ENCODE data around the gene GNG12. TPM values are rescaled to one million over a fixed set of nuclear protein-coding genes. Genes with fewer than 3 reads are reported as not detected.
"Not testable (repeated sequence)": the region's sequence is repeated elsewhere in the genome, so short reads cannot be mapped to it uniquely, and the experiment has no call there.

Gene GNG12
- total RNA-seq, 1 donor from 2014 or later, result 0.08 TPM

- no peak for DNase-seq (ENCODE audit: low spot score)
Observed at GRCh38 chr1:67679691-67680090, 153.6 kb downstream of the GNG12 start.

GRCh38 chr1:67677930-67678329 lies 155.3 kb downstream of the GNG12 start:
- DNase-seq (ENCODE audit: low spot score), result no peak
- Mint-ChIP-seq H3K27me3 (ENCODE audit: insufficient read depth) (peaks cover 5% of the 10 kb centered on the region), H3K4me3 (no peak overlapping the region), H3K9me3 (no peaks in the 10 kb centered on the region), H3K36me3 (ENCODE audit: low read depth) (peaks cover 4% of the 10 kb centered on the region), H3K27ac (no peak overlapping the region), H3K4me1 (ENCODE audit: low read depth) (peaks cover 32% of the 10 kb centered on the region)
- intact Hi-C loops (cut with micrococcal nuclease), result no loop called here

More at GRCh38 chr1:67679691-67680090, 153.6 kb downstream of the GNG12 start:
- Mint-ChIP-seq H3K27me3 (ENCODE audit: insufficient read depth) (no peaks in the 10 kb centered on the region), H3K4me1 (ENCODE audit: low read depth) (peaks cover 35% of the 10 kb centered on the region), H3K9me3 (no peaks in the 10 kb centered on the region), H3K27ac (no peak overlapping the region), H3K4me3 (no peak overlapping the region), H3K36me3 (ENCODE audit: low read depth) (peaks cover 2% of the 10 kb centered on the region)
- intact Hi-C loops (cut with micrococcal nuclease), result loop anchor here (5.0 to 10.0 kb wide), 5 partner anchors 905 to 1867 kb away; no protein-coding TSS in a partner anchor

GRCh38 chr1:67677408-67677807 lies 155.9 kb downstream of the GNG12 start:
- peaks cover 27% of the 10 kb centered on the region for H3K4me1 Mint-ChIP-seq (ENCODE audit: low read depth)
- H3K27me3 Mint-ChIP-seq (ENCODE audit: insufficient read depth), result peaks cover 8% of the 10 kb centered on the region
- intact Hi-C loops (cut with micrococcal nuclease), result no loop called here
- no peak overlapping the region for H3K4me3 Mint-ChIP-seq
- peaks cover 4% of the 10 kb centered on the region for H3K36me3 Mint-ChIP-seq (ENCODE audit: low read depth)
- no peak for DNase-seq (ENCODE audit: low spot score)
- no peak overlapping the region for H3K27ac Mint-ChIP-seq
- no peaks in the 10 kb centered on the region for H3K9me3 Mint-ChIP-seq

GRCh38 chr1:67676946-67677345 lies 156.3 kb downstream of the GNG12 start:
- intact Hi-C loops (cut with micrococcal nuclease), result no loop called here
- Mint-ChIP-seq H3K36me3 (ENCODE audit: low read depth) (peaks cover 4% of the 10 kb centered on the region), H3K4me3 (no peak overlapping the region), H3K27me3 (ENCODE audit: insufficient read depth) (peaks cover 12% of the 10 kb centered on the region), H3K4me1 (ENCODE audit: low read depth) (peaks cover 26% of the 10 kb centered on the region), H3K9me3 (no peaks in the 10 kb centered on the region), H3K27ac (no peak overlapping the region)
- no peak for DNase-seq (ENCODE audit: low spot score)

GRCh38 chr1:67676287-67676686 lies 157.0 kb downstream of the GNG12 start:
- Mint-ChIP-seq H3K36me3 (ENCODE audit: low read depth) (peaks cover 4% of the 10 kb centered on the region), H3K4me3 (no peak overlapping the region), H3K9me3 (no peaks in the 10 kb centered on the region), H3K27ac (no peak overlapping the region), H3K27me3 (ENCODE audit: insufficient read depth) (peaks cover 18% of the 10 kb centered on the region), H3K4me1 (ENCODE audit: low read depth) (peaks cover 26% of the 10 kb centered on the region)
- intact Hi-C loops (cut with micrococcal nuclease), result no loop called here
- no peak for DNase-seq (ENCODE audit: low spot score)

GRCh38 chr1:67675800-67676199 lies 157.5 kb downstream of the GNG12 start:
- Mint-ChIP-seq H3K27me3 (ENCODE audit: insufficient read depth) (peaks cover 21% of the 10 kb centered on the region), H3K27ac (no peak overlapping the region), H3K4me1 (ENCODE audit: low read depth) (peaks cover 26% of the 10 kb centered on the region), H3K9me3 (no peaks in the 10 kb centered on the region), H3K4me3 (no peak overlapping the region), H3K36me3 (ENCODE audit: low read depth) (peaks cover 4% of the 10 kb centered on the region)
- no peak for DNase-seq (ENCODE audit: low spot score)
- intact Hi-C loops (cut with micrococcal nuclease), result no loop called here

GRCh38 chr1:67674260-67675011 lies 158.8 kb downstream of the GNG12 start:
- peak overlapping the region; percentile 2 for H3K27ac Mint-ChIP-seq
- H3K27me3 Mint-ChIP-seq (ENCODE audit: insufficient read depth), result peaks cover 26% of the 10 kb centered on the region
- peak overlapping the region; percentile 47 for H3K4me3 Mint-ChIP-seq
- intact Hi-C loops (cut with micrococcal nuclease), result loop anchor here (1.0 kb wide), 1 partner anchor 10 kb away; no protein-coding TSS in a partner anchor
- DNase-seq (ENCODE audit: low spot score), result peak; percentile 16
- peaks cover 26% of the 10 kb centered on the region for H3K4me1 Mint-ChIP-seq (ENCODE audit: low read depth)
- H3K9me3 Mint-ChIP-seq, result no peaks in the 10 kb centered on the region
- H3K36me3 Mint-ChIP-seq (ENCODE audit: low read depth), result peaks cover 2% of the 10 kb centered on the region

GRCh38 chr1:67673468-67674201 lies 159.6 kb downstream of the GNG12 start:
- intact Hi-C loops (cut with micrococcal nuclease), result loop anchor here (1.0 kb wide), 1 partner anchor 11 kb away; no protein-coding TSS in a partner anchor
- peaks cover 29% of the 10 kb centered on the region for H3K27me3 Mint-ChIP-seq (ENCODE audit: insufficient read depth)
- DNase-seq (ENCODE audit: low spot score), result no peak
- peaks cover 2% of the 10 kb centered on the region for H3K36me3 Mint-ChIP-seq (ENCODE audit: low read depth)
- H3K9me3 Mint-ChIP-seq, result no peaks in the 10 kb centered on the region
- H3K4me3 Mint-ChIP-seq, result no peak overlapping the region
- H3K27ac Mint-ChIP-seq, result peak overlapping the region; percentile 55
- H3K4me1 Mint-ChIP-seq (ENCODE audit: low read depth), result peaks cover 26% of the 10 kb centered on the region

GRCh38 chr1:67672260-67672803 lies 160.9 kb downstream of the GNG12 start:
- H3K9me3 Mint-ChIP-seq, result no peaks in the 10 kb centered on the region
- peaks cover 2% of the 10 kb centered on the region for H3K36me3 Mint-ChIP-seq (ENCODE audit: low read depth)
- DNase-seq (ENCODE audit: low spot score), result no peak
- no peak overlapping the region for H3K27ac Mint-ChIP-seq
- intact Hi-C loops (cut with micrococcal nuclease), result no loop called here
- peaks cover 36% of the 10 kb centered on the region for H3K27me3 Mint-ChIP-seq (ENCODE audit: insufficient read depth)
- H3K4me1 Mint-ChIP-seq (ENCODE audit: low read depth), result peaks cover 26% of the 10 kb centered on the region
- H3K4me3 Mint-ChIP-seq, result no peak overlapping the region

GRCh38 chr1:67668660-67669059 lies 164.6 kb downstream of the GNG12 start:
- intact Hi-C loops (cut with micrococcal nuclease), result no loop called here
- peaks cover 6% of the 10 kb centered on the region for H3K4me1 Mint-ChIP-seq (ENCODE audit: low read depth)
- peaks cover 42% of the 10 kb centered on the region for H3K27me3 Mint-ChIP-seq (ENCODE audit: insufficient read depth)
- H3K36me3 Mint-ChIP-seq (ENCODE audit: low read depth), result peaks cover 2% of the 10 kb centered on the region
- no peak overlapping the region for H3K4me3 Mint-ChIP-seq
- no peaks in the 10 kb centered on the region for H3K9me3 Mint-ChIP-seq
- no peak overlapping the region for H3K27ac Mint-ChIP-seq
- DNase-seq (ENCODE audit: low spot score), result no peak

GRCh38 chr1:67666636-67667035 lies 166.6 kb downstream of the GNG12 start:
- Mint-ChIP-seq H3K27ac (no peak overlapping the region), H3K4me3 (no peak overlapping the region), H3K36me3 (ENCODE audit: low read depth) (no peaks in the 10 kb centered on the region), H3K9me3 (no peaks in the 10 kb centered on the region), H3K4me1 (ENCODE audit: low read depth) (no peaks in the 10 kb centered on the region), H3K27me3 (ENCODE audit: insufficient read depth) (peaks cover 31% of the 10 kb centered on the region)
- intact Hi-C loops (cut with micrococcal nuclease), result no loop called here
- DNase-seq (ENCODE audit: low spot score), result no peak

- DNase-seq (ENCODE audit: low spot score); H3K4me3 Mint-ChIP-seq; H3K36me3 Mint-ChIP-seq (ENCODE audit: low read depth); H3K9me3 Mint-ChIP-seq; intact Hi-C loops (cut with micrococcal nuclease); H3K4me1 Mint-ChIP-seq (ENCODE audit: low read depth); H3K27ac Mint-ChIP-seq: not testable (repeated sequence)
- H3K27me3 Mint-ChIP-seq (ENCODE audit: insufficient read depth), result peaks cover 27% of the 10 kb centered on the region
Observed at GRCh38 chr1:67665307-67665706, 168.0 kb downstream of the GNG12 start.

GRCh38 chr1:67664048-67664447 lies 169.2 kb downstream of the GNG12 start:
- peaks cover 24% of the 10 kb centered on the region for H3K27me3 Mint-ChIP-seq (ENCODE audit: insufficient read depth)
- DNase-seq (ENCODE audit: low spot score), result no peak
- no peak overlapping the region for H3K4me3 Mint-ChIP-seq
- H3K9me3 Mint-ChIP-seq, result no peaks in the 10 kb centered on the region
- intact Hi-C loops (cut with micrococcal nuclease), result no loop called here
- no peaks in the 10 kb centered on the region for H3K36me3 Mint-ChIP-seq (ENCODE audit: low read depth)
- H3K27ac Mint-ChIP-seq, result no peak overlapping the region
- no peaks in the 10 kb centered on the region for H3K4me1 Mint-ChIP-seq (ENCODE audit: low read depth)
